Endothelial cell of umbilical vein (primary cell): ENCODE measurements around the gene IL32.

Source experiments
- EZH2 ChIP-seq: IDR thresholded peaks from 2 replicates; pipeline ENCODE4 v1.6.1; 2012; ENCODE audit warnings: borderline replicate concordance, low read depth, mild to moderate bottlenecking, moderate library complexity, low read length, inconsistent platforms; ENCODE audit not compliant: severe bottlenecking
- FOS ChIP-seq: IDR thresholded peaks from 2 replicates; pipeline ENCODE4 v1.6.1; 2011; ENCODE audit warnings: mild to moderate bottlenecking, low read length, moderate library complexity, borderline replicate concordance; ENCODE audit not compliant: insufficient read depth
- GATA2 ChIP-seq: IDR thresholded peaks from 2 replicates; pipeline ENCODE4 v1.7.0; 2011; ENCODE audit warnings: low read depth, mild to moderate bottlenecking, moderate library complexity, mixed read lengths, low read length; ENCODE audit not compliant: insufficient read length, insufficient read depth
- JUN ChIP-seq: IDR thresholded peaks from 2 replicates; pipeline ENCODE4 v1.6.1; 2011; ENCODE audit warnings: borderline replicate concordance, low read depth; ENCODE audit not compliant: insufficient read length, insufficient read depth
- MYC ChIP-seq: IDR thresholded peaks from one replicate; pipeline ENCODE4 v1.6.1; 2011; ENCODE audit warnings: mild to moderate bottlenecking, low read depth, low read length
- POLR2A ChIP-seq: IDR thresholded peaks from 2 replicates; pipeline ENCODE4 v1.6.1; 2012; ENCODE audit warnings: low read depth, mild to moderate bottlenecking, control low read depth, low read length
- POLR2AphosphoS5 ChIP-seq: IDR thresholded peaks from 2 replicates; pipeline ENCODE4 v1.6.1; 2012; ENCODE audit warnings: low read depth, mild to moderate bottlenecking, control low read depth, low read length, moderate library complexity; ENCODE audit not compliant: insufficient read depth
- TF ChIP-seq, protein P1 (sequence below), 2 donors: IDR thresholded peaks; 1 replicate in 1 of 2; 2 replicates in 1 of 2; pipeline ENCODE4 v1.5.1; 2011; ENCODE audit warnings: low read length in 2 of 2, mild to moderate bottlenecking in 2 of 2, moderate library complexity in 2 of 2, control low read depth in 1 of 2, inconsistent platforms in 1 of 2, low read depth in 1 of 2; ENCODE audit not compliant: insufficient read depth in 1 of 2; ENCODE audit errors: extremely low read depth in 1 of 2
- TF ChIP-seq, protein P2 (sequence below): IDR thresholded peaks from 2 replicates; pipeline ENCODE4 v1.6.1; 2011; ENCODE audit not compliant: insufficient read depth, insufficient read length

DNA sequence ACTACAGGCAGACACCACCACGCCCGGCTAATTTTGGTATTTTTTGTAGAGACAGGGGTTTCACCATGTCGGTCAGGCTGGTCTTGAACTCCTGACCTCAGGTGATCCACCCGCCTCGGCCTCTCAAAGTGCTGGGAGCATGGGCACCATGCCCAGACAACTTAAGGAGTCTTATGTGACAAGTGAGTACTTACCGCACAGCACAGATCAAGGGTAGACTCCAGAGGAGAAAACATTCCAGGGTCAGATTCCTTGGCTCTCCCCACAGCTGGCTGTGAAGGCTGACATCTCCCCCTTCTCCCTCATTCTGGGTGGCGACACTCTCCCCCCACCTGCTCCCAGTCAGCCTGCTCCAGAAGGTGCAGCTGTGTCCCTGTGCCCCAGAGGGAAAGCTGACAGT, 23.0 kb downstream of the IL32 start:
- TF ChIP-seq, protein P1, sequence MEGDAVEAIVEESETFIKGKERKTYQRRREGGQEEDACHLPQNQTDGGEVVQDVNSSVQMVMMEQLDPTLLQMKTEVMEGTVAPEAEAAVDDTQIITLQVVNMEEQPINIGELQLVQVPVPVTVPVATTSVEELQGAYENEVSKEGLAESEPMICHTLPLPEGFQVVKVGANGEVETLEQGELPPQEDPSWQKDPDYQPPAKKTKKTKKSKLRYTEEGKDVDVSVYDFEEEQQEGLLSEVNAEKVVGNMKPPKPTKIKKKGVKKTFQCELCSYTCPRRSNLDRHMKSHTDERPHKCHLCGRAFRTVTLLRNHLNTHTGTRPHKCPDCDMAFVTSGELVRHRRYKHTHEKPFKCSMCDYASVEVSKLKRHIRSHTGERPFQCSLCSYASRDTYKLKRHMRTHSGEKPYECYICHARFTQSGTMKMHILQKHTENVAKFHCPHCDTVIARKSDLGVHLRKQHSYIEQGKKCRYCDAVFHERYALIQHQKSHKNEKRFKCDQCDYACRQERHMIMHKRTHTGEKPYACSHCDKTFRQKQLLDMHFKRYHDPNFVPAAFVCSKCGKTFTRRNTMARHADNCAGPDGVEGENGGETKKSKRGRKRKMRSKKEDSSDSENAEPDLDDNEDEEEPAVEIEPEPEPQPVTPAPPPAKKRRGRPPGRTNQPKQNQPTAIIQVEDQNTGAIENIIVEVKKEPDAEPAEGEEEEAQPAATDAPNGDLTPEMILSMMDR (IDR thresholded peaks at IDR 0.05; ENCODE audit: extremely low read depth in 1 of 2, insufficient read depth in 1 of 2, low read depth in 1 of 2, low read length in 2 of 2): no peak
- TF ChIP-seq JUN (no peak), MYC (no peak), POLR2A (no peak), POLR2AphosphoS5 (no peak), GATA2 (no peak), EZH2 (no peak), FOS (no peak)
- TF ChIP-seq, protein P2, sequence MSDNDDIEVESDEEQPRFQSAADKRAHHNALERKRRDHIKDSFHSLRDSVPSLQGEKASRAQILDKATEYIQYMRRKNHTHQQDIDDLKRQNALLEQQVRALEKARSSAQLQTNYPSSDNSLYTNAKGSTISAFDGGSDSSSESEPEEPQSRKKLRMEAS: no peak
